Naive B cell (primary cell): ENCODE measurements around the gene OGFOD1. TPM values are rescaled to one million over a fixed set of nuclear protein-coding genes. Genes with fewer than 3 reads are reported as not detected.
A peak's percentile ranks its signal among the peaks of the same experiment; 100 is the strongest.

Source experiments
- ATAC-seq, 2 donors: fragments of 150-1000 bp; cut with Tn5 transposase; 2 replicates each; pipeline ENCODE4 v1.10.0; 2021; ENCODE audit warnings: low read depth in 2 of 2, mild to moderate bottlenecking in 2 of 2, moderate library complexity in 2 of 2
- DNase-seq: peaks from one replicate; pipeline ENCODE4 v3.0.0; 2022
- H3K27ac Mint-ChIP-seq, 6 donors: one replicate each; pipeline ENCODE4 v1.8.0; 2020 to 2022; ENCODE audit warnings: mild to moderate bottlenecking in 6 of 6, mixed read lengths in 6 of 6, moderate library complexity in 5 of 6, inconsistent platforms in 2 of 6
- H3K27me3 Mint-ChIP-seq, 3 donors: one replicate each; pipeline ENCODE4 v1.8.0; 2021 to 2022; ENCODE audit warnings: mixed read lengths in 3 of 3, mild to moderate bottlenecking in 1 of 3
- H3K36me3 Mint-ChIP-seq, 2 donors: one replicate each; pipeline ENCODE4 v1.8.0; 2020 to 2022; ENCODE audit warnings: mixed read lengths in 2 of 2, inconsistent platforms in 1 of 2, mild to moderate bottlenecking in 1 of 2
- H3K4me1 Mint-ChIP-seq, 3 donors: one replicate each; pipeline ENCODE4 v1.8.0; 2020 to 2022; ENCODE audit warnings: mixed read lengths in 3 of 3, inconsistent platforms in 1 of 3, mild to moderate bottlenecking in 1 of 3, moderate library complexity in 1 of 3
- H3K4me3 Mint-ChIP-seq, 8 donors: one replicate each; pipeline ENCODE4 v1.8.0; 2020 to 2022; ENCODE audit warnings: mild to moderate bottlenecking in 8 of 8, mixed read lengths in 8 of 8, moderate library complexity in 8 of 8, inconsistent platforms in 2 of 8
- H3K9me3 Mint-ChIP-seq, 7 donors: one replicate each; pipeline ENCODE4 v1.8.0; 2020 to 2022; ENCODE audit warnings: mixed read lengths in 7 of 7, mild to moderate bottlenecking in 5 of 7, inconsistent platforms in 2 of 7, moderate library complexity in 1 of 7
- polyA plus RNA-seq, 6 donors: library from polyadenylated mRNA; unstranded; fragments of 300-500 nt; fragmentation: Illumina TruSeq; gene quantifications; one replicate each; pipeline ENCODE4 v1.2.3, GENCODE V29; 2021; ENCODE audit warnings: low read depth in 6 of 6

OGFOD1 gene
- polyA plus RNA-seq, 6 donors from 2014 or later, result 48.7 to 84.1 (median 69.7) TPM

DNA sequence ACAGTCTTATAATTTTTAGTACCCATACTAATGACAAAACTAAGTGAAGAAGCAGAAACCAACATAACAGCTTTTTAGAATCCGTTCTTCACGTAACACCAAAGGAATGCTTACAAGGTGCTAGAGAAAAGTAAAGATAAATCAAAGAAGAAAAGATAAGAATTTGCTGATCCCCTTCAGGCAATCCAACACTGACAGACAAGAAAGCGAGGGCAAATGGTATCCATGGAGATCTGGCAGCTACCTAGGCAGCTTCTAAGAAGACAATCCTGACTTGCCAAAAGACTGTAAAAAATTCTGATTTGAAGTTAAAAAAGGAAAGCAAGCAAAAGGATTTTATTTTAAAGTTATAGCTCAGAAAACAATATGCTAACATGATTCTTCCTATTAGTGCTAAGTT lies 53.8 kb downstream of the OGFOD1 start:
- Mint-ChIP-seq H3K27ac (no peak overlapping the region), H3K4me1 (no peaks in the 10 kb centered on the region), H3K4me3 (no peak overlapping the region), H3K9me3 (no peaks in the 10 kb centered on the region), H3K36me3 (peaks cover 19 to 37% of the 10 kb centered on the region in 2 donors), H3K27me3 (no peaks in the 10 kb centered on the region)
- no peak for ATAC-seq
- DNase-seq, result no peak

DNA sequence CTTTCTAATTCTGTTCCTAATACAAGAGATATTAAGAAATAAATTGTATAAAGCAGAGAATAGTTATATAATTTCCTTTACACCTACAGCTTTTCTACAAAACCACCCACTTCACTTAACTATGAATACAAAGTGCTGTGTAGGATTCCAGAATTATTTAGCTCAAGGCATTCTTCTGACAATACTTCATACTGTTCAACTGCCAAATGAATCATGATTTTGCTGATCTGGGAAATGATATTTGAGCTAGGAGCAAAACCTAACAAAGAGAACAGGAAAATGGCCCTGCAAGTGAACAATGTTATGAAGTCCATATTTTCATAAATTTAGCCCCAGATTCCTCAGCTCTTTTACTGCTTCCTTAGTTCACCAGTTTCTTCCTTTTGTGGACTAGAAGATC lies 55.6 kb downstream of the OGFOD1 start:
- DNase-seq, result no peak
- Mint-ChIP-seq H3K9me3 (no peaks in the 10 kb centered on the region), H3K4me1 (no peaks in the 10 kb centered on the region), H3K27me3 (no peaks in the 10 kb centered on the region), H3K36me3 (peaks cover 22 to 40% of the 10 kb centered on the region in 2 donors), H3K4me3 (peak overlapping the region in 1 of 8 donors; percentile 6), H3K27ac (no peak overlapping the region)
- ATAC-seq, result no peak

DNA sequence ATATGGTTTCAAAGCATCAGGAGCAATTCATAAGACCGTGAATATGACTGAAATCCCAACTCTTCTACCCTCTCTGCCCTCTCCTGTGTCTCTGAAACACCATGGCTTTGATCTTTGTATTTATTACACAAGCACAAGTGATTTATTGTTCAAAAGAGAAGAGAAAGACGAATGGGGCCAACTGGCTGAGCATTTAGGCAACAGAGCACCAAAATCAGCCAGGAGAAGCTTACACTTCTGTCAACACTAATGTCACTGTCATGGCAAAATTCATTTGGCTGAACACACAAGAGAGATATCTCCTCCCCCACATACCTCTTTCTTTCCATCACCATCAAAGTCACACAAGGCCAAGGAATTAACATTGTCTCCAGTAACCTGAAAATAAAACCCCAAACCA lies 59.2 kb downstream of the OGFOD1 start:
- Mint-ChIP-seq H3K9me3 (no peaks in the 10 kb centered on the region), H3K27me3 (no peaks in the 10 kb centered on the region), H3K27ac (no peak overlapping the region), H3K4me1 (peaks cover 5 to 14% (median 13%) of the 10 kb centered on the region in 3 donors), H3K36me3 (peaks cover 7 to 35% of the 10 kb centered on the region in 2 donors), H3K4me3 (no peak overlapping the region)
- DNase-seq (no peak), ATAC-seq (no peak)

DNA sequence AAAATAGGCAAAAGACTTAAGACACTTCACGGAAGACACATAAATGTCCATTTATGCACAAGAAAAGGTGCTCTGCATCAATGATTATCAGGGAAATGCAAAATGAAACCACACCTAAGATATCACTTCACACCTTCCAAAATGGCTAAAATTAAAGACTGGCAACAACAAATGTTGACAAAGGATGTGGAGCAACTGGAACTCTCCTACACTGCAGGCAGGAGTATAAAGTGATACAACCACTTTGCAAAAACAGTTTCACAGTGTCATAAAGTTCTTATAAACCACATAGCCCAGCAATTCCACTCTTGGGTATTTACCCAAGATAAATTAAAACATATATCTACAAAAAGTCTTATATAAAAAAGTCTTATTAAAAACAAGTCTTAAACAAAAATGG lies 60.7 kb downstream of the OGFOD1 start:
- H3K4me3 Mint-ChIP-seq, result no peak overlapping the region
- no peaks in the 10 kb centered on the region for H3K9me3 Mint-ChIP-seq
- ATAC-seq (no peak), DNase-seq (no peak)
- peaks cover 15 to 27% (median 18%) of the 10 kb centered on the region in 3 donors for H3K4me1 Mint-ChIP-seq
- H3K27me3 Mint-ChIP-seq, result no peaks in the 10 kb centered on the region
- H3K36me3 Mint-ChIP-seq, result peaks cover 7 to 29% of the 10 kb centered on the region in 2 donors
- H3K27ac Mint-ChIP-seq, result no peak overlapping the region

DNA sequence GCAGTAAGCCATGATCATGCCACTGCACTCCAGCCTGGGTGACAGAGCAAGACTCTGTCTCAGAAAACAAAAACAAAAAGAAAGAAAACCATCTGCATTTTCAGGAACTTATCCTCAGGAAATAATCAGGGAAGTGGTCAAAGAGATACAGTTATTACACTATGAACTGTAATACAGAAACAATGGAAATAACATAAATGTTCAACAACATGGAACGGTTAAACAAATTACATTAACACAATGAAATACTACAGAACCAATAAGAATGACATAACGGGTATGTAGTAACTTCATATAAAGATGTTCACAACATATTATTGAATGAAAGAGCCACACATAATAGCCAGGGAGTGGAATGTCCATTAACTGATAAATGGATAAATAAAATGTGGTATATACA lies 61.7 kb downstream of the OGFOD1 start:
- no peak for DNase-seq
- no peaks in the 10 kb centered on the region for H3K27me3 Mint-ChIP-seq
- no peaks in the 10 kb centered on the region for H3K9me3 Mint-ChIP-seq
- peaks cover 21 to 37% (median 22%) of the 10 kb centered on the region in 3 donors for H3K4me1 Mint-ChIP-seq
- peaks cover 7 to 25% of the 10 kb centered on the region in 2 donors for H3K36me3 Mint-ChIP-seq
- peak overlapping the region in 1 of 6 donors; percentile 26 for H3K27ac Mint-ChIP-seq
- no peak overlapping the region for H3K4me3 Mint-ChIP-seq
- no peak for ATAC-seq

DNA sequence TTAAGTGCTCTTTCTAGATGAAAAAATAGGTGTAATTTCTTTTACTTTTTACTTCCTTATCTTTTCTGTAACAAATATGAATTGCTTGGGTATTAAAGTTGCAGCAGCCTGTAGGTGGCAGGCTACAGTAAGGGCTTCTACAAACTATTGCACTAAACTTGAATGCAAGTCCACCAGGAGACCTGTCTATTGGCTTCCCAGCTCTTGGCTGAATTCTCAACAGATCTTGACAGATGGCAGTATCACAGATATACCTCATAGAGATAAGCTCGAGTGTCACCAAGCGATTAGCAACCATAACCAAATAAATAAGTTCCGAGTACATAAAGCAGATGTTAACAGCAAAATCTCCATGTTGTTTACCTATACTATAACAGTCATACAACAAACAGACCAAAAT lies 62.6 kb downstream of the OGFOD1 start:
- H3K36me3 Mint-ChIP-seq, result peaks cover 7 to 22% of the 10 kb centered on the region in 2 donors
- H3K4me1 Mint-ChIP-seq, result peaks cover 21 to 39% (median 26%) of the 10 kb centered on the region in 3 donors
- peak; percentile 40 for DNase-seq
- H3K9me3 Mint-ChIP-seq, result no peaks in the 10 kb centered on the region
- H3K27ac Mint-ChIP-seq, result peak overlapping the region in 3 of 6 donors; percentile 26 to 40 (median 31)
- H3K27me3 Mint-ChIP-seq, result no peaks in the 10 kb centered on the region
- peak overlapping the region in 1 of 8 donors; percentile 23 for H3K4me3 Mint-ChIP-seq
- peak; percentile 85 to 88 for ATAC-seq

DNA sequence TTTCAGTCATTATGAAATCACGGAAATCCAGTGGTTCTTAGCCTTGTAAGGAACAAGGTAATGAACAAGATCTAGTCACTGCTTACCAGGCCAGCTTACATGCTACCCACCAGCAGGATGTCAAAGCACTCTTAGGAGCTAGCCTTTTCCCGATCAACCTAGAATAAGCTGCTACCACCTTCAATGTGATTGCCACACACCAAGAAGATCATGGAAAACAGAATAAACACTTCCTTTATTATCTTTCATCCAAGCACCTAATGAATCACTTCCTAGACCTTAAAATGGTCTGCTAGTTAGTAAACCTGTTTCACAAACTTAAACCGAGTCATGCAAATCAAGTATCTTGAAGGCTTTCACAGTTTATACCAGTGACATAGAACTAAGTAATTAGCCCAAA lies 63.5 kb downstream of the OGFOD1 start:
- Mint-ChIP-seq H3K4me1 (peaks cover 25 to 39% (median 31%) of the 10 kb centered on the region in 3 donors), H3K27me3 (no peaks in the 10 kb centered on the region), H3K27ac (peak overlapping the region in 1 of 6 donors; percentile 31), H3K4me3 (no peak overlapping the region), H3K36me3 (peaks cover 7 to 14% of the 10 kb centered on the region in 2 donors), H3K9me3 (no peaks in the 10 kb centered on the region)
- DNase-seq (no peak), ATAC-seq (no peak)

DNA sequence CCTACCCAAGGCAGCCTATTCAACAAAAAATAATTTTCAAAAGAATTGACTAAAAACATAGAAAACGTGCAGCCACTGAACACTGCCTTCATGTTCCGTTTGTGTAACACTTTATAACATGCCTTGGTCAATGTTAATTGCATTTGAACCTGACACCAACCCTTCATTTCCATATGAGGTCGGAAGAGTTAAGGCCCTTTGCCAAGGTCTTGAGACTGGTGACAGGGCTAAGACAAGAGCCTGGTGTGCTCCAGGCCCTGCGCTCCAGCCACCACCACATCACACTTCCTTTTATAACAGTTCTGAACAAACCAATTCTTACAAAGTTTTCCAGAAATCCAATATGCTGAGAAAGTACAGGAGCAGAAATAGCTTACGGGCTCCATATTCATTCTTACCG lies 64.3 kb downstream of the OGFOD1 start:
- no peak for ATAC-seq
- peaks cover 0 to 1% (median 0%) of the 10 kb centered on the region in 7 donors for H3K9me3 Mint-ChIP-seq
- H3K4me3 Mint-ChIP-seq, result peak overlapping the region in 1 of 8 donors; percentile 28
- no peak for DNase-seq
- peaks cover 4 to 10% of the 10 kb centered on the region in 2 donors for H3K36me3 Mint-ChIP-seq
- H3K27ac Mint-ChIP-seq, result peak overlapping the region in 2 of 6 donors; percentile 1 to 68
- peaks cover 32 to 45% (median 38%) of the 10 kb centered on the region in 3 donors for H3K4me1 Mint-ChIP-seq
- H3K27me3 Mint-ChIP-seq, result no peaks in the 10 kb centered on the region

DNA sequence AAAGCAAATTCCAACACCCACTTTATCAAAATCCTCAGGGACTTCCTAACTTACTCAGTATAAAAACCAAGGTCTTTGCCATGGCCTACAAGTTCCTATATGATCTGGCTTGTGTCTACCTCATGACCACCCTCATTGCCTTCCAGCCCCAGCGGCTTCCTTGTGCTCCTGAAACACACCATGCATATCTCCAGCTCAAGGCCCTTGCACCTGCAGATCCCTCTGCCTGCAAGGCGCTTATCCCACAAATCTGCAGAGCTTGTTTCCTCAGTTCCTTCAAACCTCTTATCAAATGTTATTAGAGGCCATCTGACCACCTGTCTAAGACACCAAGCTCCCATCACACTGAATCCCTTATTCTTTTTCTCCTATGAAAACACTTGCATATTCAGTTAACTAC lies 65.9 kb downstream of the OGFOD1 start:
- peak overlapping the region in 1 of 6 donors; percentile 39 for H3K27ac Mint-ChIP-seq
- H3K27me3 Mint-ChIP-seq, result peaks cover 0 to 5% (median 0%) of the 10 kb centered on the region in 3 donors
- H3K4me1 Mint-ChIP-seq, result peaks cover 34 to 48% (median 40%) of the 10 kb centered on the region in 3 donors
- H3K36me3 Mint-ChIP-seq, result peaks cover 0 to 5% of the 10 kb centered on the region in 2 donors
- ATAC-seq, result no peak
- no peak for DNase-seq
- no peak overlapping the region for H3K4me3 Mint-ChIP-seq
- peaks cover 0 to 1% (median 0%) of the 10 kb centered on the region in 7 donors for H3K9me3 Mint-ChIP-seq

DNA sequence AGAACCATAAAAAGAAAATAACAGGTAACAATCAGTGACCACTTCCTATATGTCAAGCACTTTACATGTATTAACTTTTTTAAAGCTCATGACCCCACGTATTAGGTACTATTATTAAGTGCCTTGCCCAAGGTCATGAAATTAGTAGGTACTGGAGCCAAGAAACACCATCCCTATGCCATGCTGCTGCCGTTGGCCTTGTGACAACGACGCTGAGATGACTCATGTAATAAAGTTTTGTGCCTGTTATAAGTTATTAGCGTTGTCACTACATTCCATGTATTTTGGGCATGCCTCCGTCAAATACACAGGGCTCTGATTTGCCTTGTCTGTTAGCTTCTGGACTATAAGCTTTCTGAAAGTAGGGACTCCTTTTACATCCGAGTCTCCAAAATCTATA lies 67.1 kb downstream of the OGFOD1 start:
- Mint-ChIP-seq H3K9me3 (peaks cover 0 to 1% (median 0%) of the 10 kb centered on the region in 7 donors), H3K4me1 (peaks cover 27 to 42% (median 40%) of the 10 kb centered on the region in 3 donors)

DNA sequence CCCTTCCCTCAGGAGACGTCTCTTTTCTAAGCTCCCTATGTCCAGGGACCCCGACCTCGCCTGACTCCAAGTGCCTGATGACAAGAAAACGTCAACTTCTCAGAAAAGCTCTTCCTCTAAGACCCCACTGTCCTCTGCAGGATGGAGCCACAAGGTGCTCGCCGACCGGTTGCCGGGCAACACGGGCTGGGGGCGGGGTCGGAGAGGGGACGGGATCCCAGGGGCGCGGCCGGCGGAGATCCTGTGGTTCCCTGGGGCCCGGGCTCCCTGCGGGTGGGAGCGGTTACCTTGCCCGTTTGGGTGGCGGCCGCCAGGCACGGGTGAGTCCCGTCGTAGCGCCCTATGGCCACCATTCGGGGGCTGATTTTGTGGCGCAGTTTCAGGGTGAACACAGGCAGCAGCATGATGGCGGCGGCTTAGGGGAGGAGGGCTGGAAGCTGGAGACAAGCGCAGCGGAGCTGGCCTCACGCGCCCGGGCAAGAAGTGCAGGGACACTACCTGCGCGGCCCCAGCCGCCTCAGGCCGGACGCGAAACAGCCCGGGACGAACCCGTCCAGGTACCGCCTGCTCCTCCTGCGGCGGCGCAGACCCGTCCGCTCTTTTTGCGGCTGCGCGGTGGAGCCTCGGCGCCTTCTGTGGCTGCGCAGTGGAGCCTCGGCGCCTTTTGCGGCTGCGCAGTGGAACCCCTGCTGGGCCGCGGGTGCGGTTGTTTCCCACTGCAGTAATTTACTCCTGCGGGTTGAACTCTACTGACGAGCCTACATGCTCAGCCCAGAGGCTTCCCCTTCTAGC lies 68.3 kb downstream of the OGFOD1 start, which contains the start of gene BBS2:
BBS2 (minus strand) TSS at position 566 of the 792 bp plus-strand sequence; CDS start at position 404, 162 bp downstream.
- Mint-ChIP-seq H3K4me1 (peaks cover 21 to 35% (median 34%) of the 10 kb centered on the region in 3 donors), H3K27ac (peak within 1 kb of the TSS; percentile 72 to 94 (median 88)), H3K4me3 (peak within 1 kb of the TSS; percentile 82 to 92 (median 86)), H3K9me3 (peaks cover 0 to 1% (median 0%) of the 10 kb centered on the region in 7 donors), H3K36me3 (no peaks in the 10 kb centered on the region), H3K27me3 (peaks cover 0 to 5% (median 0%) of the 10 kb centered on the region in 3 donors)
- ATAC-seq, result peak; percentile 84 to 85
- DNase-seq, result peak; percentile 90

More for the DNA sequence above, 67.1 kb downstream of the OGFOD1 start:
- peak overlapping the region; percentile 82 to 92 (median 85) for H3K4me3 Mint-ChIP-seq
- ATAC-seq (no peak), DNase-seq (no peak)
- H3K27ac Mint-ChIP-seq, result peak overlapping the region in 2 of 6 donors; percentile 49 to 56
- peaks cover 0 to 5% (median 0%) of the 10 kb centered on the region in 3 donors for H3K27me3 Mint-ChIP-seq
- H3K36me3 Mint-ChIP-seq, result peaks cover 0 to under 1% of the 10 kb centered on the region in 2 donors

DNA sequence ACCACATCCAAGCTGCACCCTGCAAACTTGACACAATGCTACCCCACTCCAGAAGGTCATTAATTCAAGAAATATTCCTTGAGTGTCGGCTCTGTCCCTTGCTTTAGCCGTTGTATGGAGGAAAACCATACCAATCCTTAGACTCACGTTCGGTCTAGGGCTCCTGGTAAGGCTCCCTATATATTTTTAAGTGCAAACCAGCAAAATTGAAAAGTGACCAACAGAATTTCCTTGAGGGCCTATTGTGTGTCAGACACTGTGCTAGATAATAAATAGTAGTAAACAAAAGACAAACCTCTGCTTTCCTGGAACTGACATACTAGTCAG lies 68.9 kb downstream of the OGFOD1 start:
- Mint-ChIP-seq H3K4me1 (peaks cover 21 to 35% (median 34%) of the 10 kb centered on the region in 3 donors), H3K27ac (peak overlapping the region; percentile 60 to 94 (median 88)), H3K9me3 (peaks cover 0 to 1% (median 0%) of the 10 kb centered on the region in 7 donors), H3K27me3 (peaks cover 0 to 5% (median under 1%) of the 10 kb centered on the region in 3 donors), H3K4me3 (peak overlapping the region; percentile 82 to 92 (median 86)), H3K36me3 (no peaks in the 10 kb centered on the region)
- ATAC-seq, result no peak
- no peak for DNase-seq

DNA sequence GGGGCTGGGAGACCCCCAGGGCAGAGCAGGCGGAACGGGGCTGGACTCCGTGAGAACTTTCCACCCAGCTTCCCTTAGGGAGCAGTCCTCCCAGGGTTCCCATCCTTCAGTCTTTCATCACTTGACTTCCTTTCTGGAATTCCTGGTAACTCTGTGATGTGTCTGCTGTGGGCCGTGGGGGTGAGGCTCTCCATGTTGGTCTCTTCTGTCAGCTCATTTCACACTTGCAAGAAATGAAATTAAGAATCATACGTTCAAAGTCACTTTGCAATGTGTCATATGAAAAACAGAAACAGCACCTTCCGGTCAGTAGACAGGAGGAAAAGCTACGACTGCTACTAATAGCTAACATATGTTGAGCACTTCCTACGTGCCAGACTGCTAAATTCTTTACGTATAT lies 73.9 kb downstream of the OGFOD1 start:
- H3K36me3 Mint-ChIP-seq, result no peaks in the 10 kb centered on the region
- DNase-seq (no peak), ATAC-seq (no peak)
- H3K27me3 Mint-ChIP-seq, result peaks cover 5 to 25% (median 24%) of the 10 kb centered on the region in 3 donors
- H3K4me1 Mint-ChIP-seq, result peaks cover 6% of the 10 kb centered on the region in 3 donors
- H3K27ac Mint-ChIP-seq, result no peak overlapping the region
- no peaks in the 10 kb centered on the region for H3K9me3 Mint-ChIP-seq
- H3K4me3 Mint-ChIP-seq, result no peak overlapping the region
